ENCODE data around the gene KLK3.

- TF ChIP-seq EP300 (IDR thresholded peaks at IDR 0.05) (no peak), CTCF (IDR thresholded peaks at IDR 0.05) (no peak), POLR2AphosphoS5 (IDR thresholded peaks at IDR 0.05) (no peak), POLR2A (IDR thresholded peaks at IDR 0.05) (no peak)
Measured at GRCh38 chr19:50818859-50819472, 35.7 kb upstream of the KLK3 start.

All from sigmoid colon (tissue), 4 donors.